HG03575 (cell line): ENCODE data around the gene COL7A1.

Experiments used
- ATAC-seq: cut with Tn5 transposase; IDR thresholded peaks from one replicate; pipeline ENCODE4 v1.9.1; 2021; ENCODE audit not compliant: unreplicated experiment, insufficient number of reproducible peaks, low FRiP score; ENCODE audit errors: extremely low read depth

The COL7A1 gene

GRCh38 chr3:48595075-48595525 is at the start of gene COL7A1:
TSS of gene COL7A1 (minus strand) at chr3:48595329. CDS start at chr3:48595159, 170 bp downstream.
- no peak for ATAC-seq

GRCh38 chr3:48642605-48643004 is 47.5 kb upstream of the COL7A1 start:
- ATAC-seq, result no peak

GRCh38 chr3:48641396-48641795 is 46.3 kb upstream of the COL7A1 start:
- no peak for ATAC-seq

GRCh38 chr3:48639944-48640606 is 44.9 kb upstream of the COL7A1 start:
- no peak for ATAC-seq

GRCh38 chr3:48637305-48637704 is 42.2 kb upstream of the COL7A1 start:
- no peak for ATAC-seq

GRCh38 chr3:48636149-48636655 is 41.1 kb upstream of the COL7A1 start:
- ATAC-seq, result no peak

GRCh38 chr3:48635222-48636021 is 40.3 kb upstream of the COL7A1 start, which contains the start of gene SLC26A6:
TSS of gene SLC26A6 (minus strand) at chr3:48635461. CDS start at chr3:48635393, 68 bp downstream.
- ATAC-seq, result peak; percentile 72

GRCh38 chr3:48634661-48635221 is 39.6 kb upstream of the COL7A1 start:
- ATAC-seq, result no peak

GRCh38 chr3:48633743-48634142 is 38.6 kb upstream of the COL7A1 start:
- ATAC-seq, result no peak

- ATAC-seq, result no peak
These were observed 38.1 kb upstream of the COL7A1 start for GRCh38 chr3:48633256-48633655.

- ATAC-seq, result no peak
These were observed 36.7 kb upstream of the COL7A1 start for GRCh38 chr3:48631516-48632448.

GRCh38 chr3:48630833-48631232 is 35.7 kb upstream of the COL7A1 start:
- ATAC-seq, result no peak

GRCh38 chr3:48630407-48630806 is 35.3 kb upstream of the COL7A1 start:
- no peak for ATAC-seq

GRCh38 chr3:48629894-48630293 is 34.8 kb upstream of the COL7A1 start:
- ATAC-seq, result no peak

- no peak for ATAC-seq
These were observed 33.3 kb upstream of the COL7A1 start for GRCh38 chr3:48628277-48629017.

GRCh38 chr3:48625600-48625999 is 30.5 kb upstream of the COL7A1 start:
- no peak for ATAC-seq

- ATAC-seq, result no peak
These were observed 29.6 kb upstream of the COL7A1 start for GRCh38 chr3:48624767-48625166.
